ENCODE data around the gene DNAJB8.

The DNAJB8 gene

GRCh38 chr3:128442949-128443348 lies 23.7 kb downstream of the DNAJB8 start:
- no peak for DNase-seq

- no peak for DNase-seq
These were observed 24.6 kb downstream of the DNAJB8 start for GRCh38 chr3:128442070-128442469.

- DNase-seq: no peak
These were observed 27.5 kb downstream of the DNAJB8 start for GRCh38 chr3:128439226-128439625.

GRCh38 chr3:128438488-128439072 lies 28.1 kb downstream of the DNAJB8 start:
- no peak for DNase-seq

DNA sequence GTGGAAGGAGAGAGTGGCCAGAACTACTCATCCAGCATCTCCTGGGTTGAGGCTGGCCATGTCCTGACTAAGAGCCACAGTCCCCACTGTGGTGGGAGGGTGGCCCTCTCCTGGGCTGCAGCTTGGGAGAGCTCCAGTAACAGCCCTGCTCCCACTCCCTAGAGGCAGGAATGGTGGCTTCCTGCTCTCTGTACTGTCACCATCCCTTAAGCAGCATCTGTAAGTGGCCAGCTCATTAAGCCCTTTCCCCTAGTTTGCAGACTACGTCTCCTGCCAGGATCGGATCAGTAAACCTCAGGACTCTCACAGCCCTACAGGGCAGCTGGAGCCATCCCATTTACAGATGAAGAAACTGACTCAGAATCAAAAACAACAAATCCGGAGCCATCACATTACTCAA lies 30.5 kb downstream of the DNAJB8 start:
- DNase-seq: no peak

DNA sequence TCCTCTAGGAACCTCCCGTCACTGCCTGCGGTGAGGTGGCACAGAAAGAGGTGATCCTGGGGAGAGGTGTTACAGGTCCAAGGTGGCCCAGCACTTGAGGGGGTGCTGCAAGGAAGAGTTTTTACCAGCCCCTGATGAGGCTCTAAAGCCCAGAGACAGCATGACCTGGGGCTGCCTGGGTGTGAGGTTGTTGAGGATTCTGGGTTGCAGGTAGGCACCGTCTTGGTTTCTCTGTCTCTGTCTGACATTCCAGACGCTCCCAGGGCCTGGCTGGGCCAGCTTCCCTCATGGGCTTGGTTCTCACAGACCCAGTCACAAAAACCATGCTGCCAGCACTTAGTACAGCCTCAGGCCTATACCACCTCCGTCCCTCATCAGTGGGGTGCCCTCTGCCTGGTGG lies 31.1 kb downstream of the DNAJB8 start:
- DNase-seq: no peak

- no peak for DNase-seq
These were observed 31.6 kb downstream of the DNAJB8 start for GRCh38 chr3:128435058-128435457.

- DNase-seq: no peak
These were observed 32.2 kb downstream of the DNAJB8 start for GRCh38 chr3:128434524-128434923.

GRCh38 chr3:128433837-128434165 lies 32.9 kb downstream of the DNAJB8 start:
- no peak for DNase-seq

DNA sequence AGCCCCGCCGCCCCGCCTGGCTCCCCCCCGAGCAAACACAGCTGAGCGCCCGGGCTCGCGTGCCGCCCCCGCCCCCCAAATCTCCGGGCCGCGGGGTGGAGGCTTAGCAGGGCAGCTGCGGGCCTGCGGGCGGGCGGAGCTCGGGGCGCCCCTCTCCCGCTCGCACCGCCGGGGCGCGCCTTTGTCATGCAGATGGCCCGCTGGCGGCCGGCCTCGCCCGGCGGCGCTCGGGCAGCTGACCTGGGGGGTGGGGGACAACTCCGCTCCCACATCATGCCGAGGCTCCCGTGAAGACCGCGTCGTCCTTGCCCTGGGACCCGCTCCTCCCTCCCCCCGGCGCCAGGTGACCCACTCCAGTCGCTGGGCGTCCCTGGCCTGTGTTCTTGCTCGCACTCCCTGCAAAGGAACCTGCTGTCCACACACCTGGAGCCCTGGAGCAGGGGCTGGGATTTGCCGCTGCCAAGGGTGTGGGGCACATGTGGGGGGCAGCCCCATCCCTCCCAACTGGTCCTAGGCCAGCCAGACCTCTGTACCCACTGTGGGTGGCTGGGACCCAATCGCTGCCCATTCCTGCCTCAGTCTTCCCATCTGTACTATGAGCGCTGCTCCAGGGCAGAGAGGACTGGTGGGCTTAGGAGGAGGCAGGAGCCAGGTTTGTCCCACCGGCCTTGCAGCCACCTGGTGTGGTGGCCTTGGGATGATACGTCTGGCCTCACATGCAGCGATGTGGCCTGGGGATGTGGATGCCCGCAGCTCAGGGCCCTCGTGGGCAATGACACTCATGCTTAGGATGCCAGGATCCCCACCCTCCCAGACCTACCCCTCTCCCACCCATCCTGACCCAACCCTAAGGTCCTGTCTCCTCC lies 33.5 kb downstream of the DNAJB8 start:
- DNase-seq: no peak

DNA sequence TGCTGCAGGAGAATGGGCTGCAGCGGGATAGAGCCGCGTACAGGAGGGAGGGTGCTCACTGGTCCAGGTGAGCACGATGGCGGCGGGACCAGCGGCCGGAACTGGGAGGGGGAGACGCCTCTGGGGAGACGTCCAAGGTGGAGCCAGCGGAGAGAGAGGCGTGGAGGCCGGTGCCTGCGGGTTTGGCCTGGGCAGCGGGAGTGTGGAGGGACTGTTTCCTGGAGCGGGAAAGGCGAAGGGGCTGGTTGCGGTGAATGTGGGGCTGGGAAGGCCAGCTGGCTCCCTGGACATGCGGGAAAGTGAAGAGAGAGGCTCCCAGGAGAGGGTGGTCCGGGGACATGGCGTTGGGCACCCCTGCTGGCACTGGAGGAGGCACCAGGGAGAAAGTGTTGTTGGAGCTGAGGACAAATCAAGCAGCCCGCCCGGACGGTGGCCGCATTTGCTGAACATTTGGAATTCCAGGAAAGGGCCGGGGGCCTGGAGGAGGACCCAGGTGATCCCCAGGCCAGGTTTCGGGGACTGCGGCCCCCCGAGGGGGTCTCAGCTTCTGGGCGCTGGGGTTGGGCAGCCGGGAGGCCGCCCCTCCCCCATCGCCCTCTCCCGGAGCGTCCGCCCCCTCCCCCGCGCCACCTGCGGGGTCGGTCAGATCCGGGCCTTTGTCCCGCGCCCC lies 34.3 kb downstream of the DNAJB8 start:
- DNase-seq: no peak

GRCh38 chr3:128431803-128432300 lies 34.8 kb downstream of the DNAJB8 start:
- DNase-seq: no peak

DNA sequence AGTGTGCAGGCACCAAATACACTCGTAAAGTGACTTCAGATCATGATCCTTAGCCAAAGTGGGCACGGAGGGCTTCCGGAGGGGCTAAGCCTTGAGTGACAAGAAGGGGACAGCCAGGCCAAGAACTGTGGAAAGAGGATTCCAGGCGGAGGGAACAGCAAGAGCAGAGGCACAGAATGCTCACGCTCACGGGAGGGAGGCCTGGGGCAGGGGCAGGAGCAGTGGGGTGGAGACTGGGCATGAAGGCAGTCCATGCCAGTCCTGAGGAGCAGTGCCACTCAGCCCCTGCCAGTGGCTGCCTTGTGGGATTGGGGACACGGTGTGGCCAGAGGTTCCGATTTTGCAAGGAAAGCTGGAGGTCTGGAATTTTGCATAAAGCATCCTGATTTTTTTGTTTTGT lies 36.0 kb downstream of the DNAJB8 start:
- no peak for DNase-seq

DNA sequence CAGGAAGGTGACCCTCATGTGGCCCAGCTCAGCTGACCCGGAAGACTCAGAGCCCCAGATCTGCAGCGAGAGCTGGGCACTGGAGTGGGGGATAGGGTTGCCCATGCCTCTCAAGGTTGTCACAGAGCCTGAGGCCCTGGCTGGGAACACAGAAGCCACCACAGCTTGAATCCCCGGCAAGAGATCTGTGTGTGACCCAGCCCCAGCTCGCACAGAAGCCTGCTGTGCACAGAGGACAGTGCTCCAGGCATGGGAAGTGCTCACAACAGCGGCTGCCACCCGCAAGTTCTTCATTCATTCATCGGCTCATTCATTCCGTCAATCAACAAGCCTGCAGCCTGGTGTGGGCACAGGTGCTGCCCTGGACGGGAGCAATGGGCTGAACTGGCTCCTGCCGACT lies 36.4 kb downstream of the DNAJB8 start:
- no peak for DNase-seq

- no peak for DNase-seq
These were observed 36.9 kb downstream of the DNAJB8 start for GRCh38 chr3:128429751-128430150.

GRCh38 chr3:128429275-128429674 lies 37.4 kb downstream of the DNAJB8 start:
- no peak for DNase-seq

DNA sequence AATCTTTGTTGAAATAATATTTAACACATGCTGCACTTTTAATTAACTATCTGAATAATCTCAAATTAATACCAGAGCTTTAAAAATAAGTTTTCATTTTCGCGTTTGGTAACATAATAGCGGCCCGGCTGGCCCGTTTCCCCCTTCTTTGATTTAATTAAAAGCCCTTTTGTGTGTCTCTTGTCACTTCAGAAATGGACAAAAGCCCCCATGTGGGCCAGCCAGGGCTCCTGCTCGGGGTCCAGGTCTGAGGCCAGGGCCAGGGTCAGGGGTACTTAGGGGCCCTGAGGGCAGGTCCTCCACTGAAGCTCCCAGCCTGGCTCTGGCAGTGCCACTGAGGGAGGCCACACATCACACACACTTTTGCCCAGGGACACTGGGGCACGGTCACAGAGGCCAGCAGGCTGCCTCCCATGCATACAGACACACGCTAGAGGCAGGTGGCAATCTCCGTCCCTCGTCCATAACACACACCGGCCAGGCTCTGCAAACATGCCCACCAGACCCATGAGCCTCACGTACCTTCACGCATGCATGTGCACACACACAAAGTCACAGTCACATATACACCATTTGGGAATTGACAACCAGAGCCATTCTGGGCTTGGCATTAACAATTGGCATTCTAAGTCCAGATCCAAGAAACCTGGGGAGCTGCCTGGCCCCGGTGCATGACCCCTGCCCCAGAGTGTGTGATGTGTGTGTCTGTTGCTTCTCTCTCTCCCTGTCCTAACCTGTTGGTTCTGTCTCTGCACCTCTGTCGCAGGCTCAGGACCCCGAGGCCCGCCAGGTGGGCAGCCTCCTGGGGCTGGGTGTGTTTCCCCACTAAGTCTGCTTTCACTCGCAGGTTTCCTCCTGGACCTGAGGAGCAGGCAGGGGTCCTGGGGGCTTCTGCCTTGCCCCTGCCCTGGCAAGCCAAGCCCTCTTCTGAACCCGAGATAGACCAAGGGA lies 38.5 kb downstream of the DNAJB8 start:
- DNase-seq: no peak

DNA sequence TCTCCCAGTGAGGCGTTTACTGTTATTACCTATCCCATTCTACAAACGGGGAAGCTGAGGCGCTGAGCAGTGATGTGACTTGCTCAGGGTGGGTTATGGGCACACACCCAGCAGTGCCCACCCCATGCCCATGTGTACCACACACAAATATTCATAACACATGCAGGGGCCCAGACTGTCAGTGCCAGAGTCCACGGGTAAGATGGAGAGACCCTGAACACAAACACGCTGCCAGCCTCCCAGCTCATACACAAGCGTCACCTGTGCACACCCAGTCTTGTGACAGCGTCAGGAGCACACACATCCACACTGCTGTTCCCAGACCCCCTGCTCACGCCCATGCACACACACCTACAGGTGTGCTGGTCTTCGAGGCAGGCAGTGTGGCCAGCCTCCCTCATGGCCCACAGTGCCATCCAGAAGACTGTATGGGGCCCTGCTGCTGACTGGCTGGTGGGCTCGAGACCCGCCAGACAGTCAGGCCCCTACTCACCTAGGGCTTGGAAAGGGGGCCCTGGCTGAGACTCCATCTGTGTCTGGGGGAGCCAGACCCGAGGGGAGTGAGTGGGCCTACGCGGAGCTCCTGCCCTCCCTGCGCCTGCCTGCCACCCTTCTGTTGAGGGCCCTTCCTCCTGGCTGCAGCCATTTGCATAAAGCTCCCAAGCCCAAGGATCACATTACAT lies 39.4 kb downstream of the DNAJB8 start:
- no peak for DNase-seq

- peak; percentile 53 for DNase-seq
These were observed 40.4 kb downstream of the DNAJB8 start for GRCh38 chr3:128426128-128426921.

DNA sequence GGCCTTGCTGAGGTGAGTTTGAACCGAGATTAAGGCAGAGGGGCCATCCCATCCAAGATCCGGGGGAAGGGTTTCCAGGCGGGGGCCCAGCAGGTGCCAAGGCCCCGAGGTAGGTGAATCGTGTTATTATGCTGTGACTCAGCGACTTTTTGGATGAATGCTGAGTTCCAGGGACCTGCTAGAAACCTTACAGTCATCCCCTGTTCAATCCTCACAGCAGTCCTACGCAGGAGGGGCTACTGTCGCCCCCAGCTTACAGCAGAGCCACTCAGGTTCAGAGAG lies 40.9 kb downstream of the DNAJB8 start:
- DNase-seq: no peak

DNA sequence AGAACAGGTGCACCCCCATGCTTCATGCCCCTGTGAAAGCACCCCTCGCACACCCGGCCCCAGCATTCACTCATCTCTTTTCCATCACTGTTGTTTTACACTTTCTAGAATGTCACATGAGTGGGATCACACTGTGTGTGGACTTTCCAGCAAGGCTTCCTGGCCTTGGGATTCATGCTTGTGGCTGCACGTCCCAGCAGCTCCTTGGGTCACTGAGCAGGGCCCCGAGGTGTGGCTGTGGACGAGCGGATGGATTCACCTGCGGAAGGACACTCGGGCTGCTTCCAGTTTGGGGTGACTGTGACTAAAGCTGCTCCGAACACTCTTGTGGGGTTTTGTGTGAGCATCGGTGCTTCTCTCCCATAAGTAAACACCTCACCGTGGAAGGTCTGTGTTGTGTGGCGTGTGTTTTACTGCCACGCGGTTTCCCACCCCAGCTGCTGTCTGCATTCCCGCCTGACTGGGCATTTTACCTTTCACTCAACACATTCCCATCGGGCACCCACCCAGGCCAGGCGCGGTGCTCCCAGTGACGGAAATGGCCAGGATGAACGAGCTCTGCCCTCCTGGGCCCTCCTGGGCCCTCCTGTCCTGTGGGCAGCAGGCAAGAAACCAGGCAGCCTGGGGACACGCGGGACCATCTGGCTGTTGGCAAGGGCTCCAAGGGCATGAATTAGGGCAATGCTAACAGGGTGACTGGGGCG lies 41.4 kb downstream of the DNAJB8 start:
- no peak for DNase-seq
